ENCODE measurements around the gene CEP70.

DNA sequence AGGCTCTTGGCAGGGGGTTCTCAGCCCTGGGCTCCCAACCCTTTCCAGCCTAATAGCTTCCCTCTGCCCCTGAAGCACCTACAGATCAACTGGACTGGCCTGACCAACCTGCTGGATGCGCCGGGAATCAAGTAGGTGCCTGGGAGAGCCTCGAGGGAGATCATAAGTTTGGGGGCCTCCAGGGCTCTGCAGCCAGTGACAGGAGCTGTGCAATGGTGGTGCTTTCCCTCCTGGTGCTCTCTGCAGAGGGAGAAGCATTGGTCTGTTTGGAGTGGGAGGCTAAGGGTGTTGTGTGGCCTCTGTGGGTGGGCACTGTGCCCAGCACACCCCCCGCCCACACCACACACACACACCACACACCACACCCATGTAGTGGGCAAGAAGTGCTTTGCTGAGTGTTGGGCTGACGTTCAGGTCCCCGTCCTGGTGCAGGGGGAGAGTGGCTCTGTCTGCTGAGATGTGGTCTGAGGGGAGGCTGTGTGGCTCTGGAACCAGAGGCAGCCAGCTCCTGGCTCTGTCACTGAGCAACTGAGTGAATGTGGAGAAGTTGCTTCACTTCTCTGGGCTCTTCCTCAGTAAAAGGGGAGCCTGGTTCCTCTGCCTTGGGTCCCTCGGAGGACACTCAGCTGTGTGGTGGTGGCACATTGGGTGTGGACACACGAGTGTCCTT is 133.4 kb downstream of the CEP70 start:
- TF ChIP-seq, protein P1, sequence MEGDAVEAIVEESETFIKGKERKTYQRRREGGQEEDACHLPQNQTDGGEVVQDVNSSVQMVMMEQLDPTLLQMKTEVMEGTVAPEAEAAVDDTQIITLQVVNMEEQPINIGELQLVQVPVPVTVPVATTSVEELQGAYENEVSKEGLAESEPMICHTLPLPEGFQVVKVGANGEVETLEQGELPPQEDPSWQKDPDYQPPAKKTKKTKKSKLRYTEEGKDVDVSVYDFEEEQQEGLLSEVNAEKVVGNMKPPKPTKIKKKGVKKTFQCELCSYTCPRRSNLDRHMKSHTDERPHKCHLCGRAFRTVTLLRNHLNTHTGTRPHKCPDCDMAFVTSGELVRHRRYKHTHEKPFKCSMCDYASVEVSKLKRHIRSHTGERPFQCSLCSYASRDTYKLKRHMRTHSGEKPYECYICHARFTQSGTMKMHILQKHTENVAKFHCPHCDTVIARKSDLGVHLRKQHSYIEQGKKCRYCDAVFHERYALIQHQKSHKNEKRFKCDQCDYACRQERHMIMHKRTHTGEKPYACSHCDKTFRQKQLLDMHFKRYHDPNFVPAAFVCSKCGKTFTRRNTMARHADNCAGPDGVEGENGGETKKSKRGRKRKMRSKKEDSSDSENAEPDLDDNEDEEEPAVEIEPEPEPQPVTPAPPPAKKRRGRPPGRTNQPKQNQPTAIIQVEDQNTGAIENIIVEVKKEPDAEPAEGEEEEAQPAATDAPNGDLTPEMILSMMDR (IDR thresholded peaks at IDR 0.05 in 8 of 11, conservative IDR thresholded peaks at IDR 0.05 in 3 of 11): no peak
- TF ChIP-seq POLR2A (IDR thresholded peaks at IDR 0.05): no peak

All from spleen (tissue), 7 donors.